Astrocyte of the cerebellum (primary cell): ENCODE data around the gene ZNF487.
"Not testable (repeated sequence)": the region's sequence is repeated elsewhere in the genome, so short reads cannot be mapped to it uniquely, and the experiment has no call there.

Source experiments
- DNase-seq: peaks from one replicate; pipeline ENCODE4 v3.0.0-alpha.2; 2011; ENCODE audit warnings: low read depth
- H3K4me3 ChIP-seq: 2 replicates; pipeline ENCODE4 v1.5.1; 2011; ENCODE audit warnings: mild to moderate bottlenecking, low read depth, low read length, moderate library complexity
- in situ Hi-C: cut with HindIII; loops from 2 replicates; pipeline ENCODE4 v1.10.0; 2017; ENCODE audit warnings: low sequenced_read_pairs
- TF ChIP-seq, protein P1 (sequence below): IDR thresholded peaks from 2 replicates; pipeline ENCODE4 v1.5.1; 2012; ENCODE audit warnings: low read length, low read depth, moderate library complexity, mild to moderate bottlenecking; ENCODE audit errors: missing control alignments

ZNF487 gene

DNA sequence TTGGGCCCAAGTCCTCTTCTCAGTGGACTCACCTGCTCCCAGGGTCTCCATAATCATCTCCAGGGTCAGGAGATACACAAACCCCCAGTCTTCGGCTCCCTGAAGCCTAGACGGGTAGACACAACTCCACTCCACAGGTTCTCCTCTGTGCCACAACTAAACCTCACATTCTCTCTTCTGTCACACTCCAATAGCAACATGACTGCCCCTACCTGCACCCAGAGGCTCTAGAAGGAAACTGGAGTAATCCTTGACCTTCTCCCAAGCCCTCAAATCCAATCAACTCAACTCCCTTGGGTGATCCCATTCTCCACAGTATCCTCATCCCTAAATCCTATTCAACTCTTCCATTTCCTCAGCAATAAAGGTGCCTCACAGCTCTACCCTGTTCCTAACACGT lies 44.2 kb upstream of the ZNF487 start:
- TF ChIP-seq, protein P1, sequence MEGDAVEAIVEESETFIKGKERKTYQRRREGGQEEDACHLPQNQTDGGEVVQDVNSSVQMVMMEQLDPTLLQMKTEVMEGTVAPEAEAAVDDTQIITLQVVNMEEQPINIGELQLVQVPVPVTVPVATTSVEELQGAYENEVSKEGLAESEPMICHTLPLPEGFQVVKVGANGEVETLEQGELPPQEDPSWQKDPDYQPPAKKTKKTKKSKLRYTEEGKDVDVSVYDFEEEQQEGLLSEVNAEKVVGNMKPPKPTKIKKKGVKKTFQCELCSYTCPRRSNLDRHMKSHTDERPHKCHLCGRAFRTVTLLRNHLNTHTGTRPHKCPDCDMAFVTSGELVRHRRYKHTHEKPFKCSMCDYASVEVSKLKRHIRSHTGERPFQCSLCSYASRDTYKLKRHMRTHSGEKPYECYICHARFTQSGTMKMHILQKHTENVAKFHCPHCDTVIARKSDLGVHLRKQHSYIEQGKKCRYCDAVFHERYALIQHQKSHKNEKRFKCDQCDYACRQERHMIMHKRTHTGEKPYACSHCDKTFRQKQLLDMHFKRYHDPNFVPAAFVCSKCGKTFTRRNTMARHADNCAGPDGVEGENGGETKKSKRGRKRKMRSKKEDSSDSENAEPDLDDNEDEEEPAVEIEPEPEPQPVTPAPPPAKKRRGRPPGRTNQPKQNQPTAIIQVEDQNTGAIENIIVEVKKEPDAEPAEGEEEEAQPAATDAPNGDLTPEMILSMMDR = no peak
- no peak overlapping the region for H3K4me3 ChIP-seq
- in situ Hi-C loops = no loop called here
- DNase-seq = no peak

DNA sequence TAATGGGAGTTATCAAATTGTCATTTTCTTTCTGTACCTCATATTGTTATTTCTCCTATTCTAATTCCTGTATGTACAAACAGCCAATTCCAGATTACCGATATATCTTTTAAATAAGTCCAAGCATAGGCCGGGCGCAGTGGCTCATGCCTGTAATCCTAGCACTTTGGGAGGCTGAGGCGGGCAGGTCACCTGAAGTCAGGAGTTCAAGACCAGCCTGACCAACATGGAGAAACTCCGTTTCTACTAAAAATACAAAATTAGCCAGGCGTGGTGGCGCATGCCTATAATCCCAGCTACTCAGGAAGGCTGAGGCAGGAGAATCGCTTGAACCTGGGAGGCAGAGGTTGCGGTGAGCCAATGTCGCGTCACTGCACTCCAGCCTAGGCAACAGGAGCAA lies 43.7 kb upstream of the ZNF487 start:
- DNase-seq, H3K4me3 ChIP-seq, in situ Hi-C loops: not testable (repeated sequence)

DNA sequence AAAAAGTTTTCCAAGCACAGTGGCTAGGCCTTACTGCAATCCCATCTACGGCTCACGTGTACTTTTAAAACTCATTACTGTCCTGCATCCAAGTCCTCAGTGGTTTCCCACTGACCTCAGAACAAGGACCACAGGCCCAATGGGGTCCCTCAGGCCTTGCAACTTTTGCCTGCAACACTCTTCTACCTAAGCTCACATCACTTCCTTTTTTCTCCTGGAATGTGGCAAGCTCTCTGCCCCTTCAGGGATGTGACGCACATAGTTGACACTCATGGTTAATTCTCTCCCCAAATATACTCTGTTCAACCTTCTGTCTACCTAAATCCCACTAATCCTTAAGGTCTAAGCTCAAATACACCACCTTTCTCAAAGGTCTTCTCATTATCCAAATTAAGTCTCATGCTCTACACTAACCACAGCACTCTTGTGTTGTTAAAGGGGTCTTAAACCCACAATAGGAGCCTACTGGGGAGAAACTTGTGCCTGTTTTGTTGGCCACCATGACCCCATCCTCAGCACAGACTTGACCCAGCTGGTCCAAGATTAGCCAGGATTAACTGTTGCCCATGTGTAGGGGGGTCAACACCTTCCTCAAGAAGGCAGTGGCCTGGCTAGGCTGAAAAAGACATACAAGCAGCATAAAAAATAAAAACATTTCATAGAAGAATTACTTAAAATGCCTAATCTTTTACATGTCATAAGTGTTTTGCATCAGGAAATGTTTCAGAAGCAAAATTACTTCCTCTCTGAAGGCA lies 43.1 kb upstream of the ZNF487 start:
- TF ChIP-seq, protein P1 = no peak
- no peak overlapping the region for H3K4me3 ChIP-seq
- in situ Hi-C loops = no loop called here
- DNase-seq = no peak

DNA sequence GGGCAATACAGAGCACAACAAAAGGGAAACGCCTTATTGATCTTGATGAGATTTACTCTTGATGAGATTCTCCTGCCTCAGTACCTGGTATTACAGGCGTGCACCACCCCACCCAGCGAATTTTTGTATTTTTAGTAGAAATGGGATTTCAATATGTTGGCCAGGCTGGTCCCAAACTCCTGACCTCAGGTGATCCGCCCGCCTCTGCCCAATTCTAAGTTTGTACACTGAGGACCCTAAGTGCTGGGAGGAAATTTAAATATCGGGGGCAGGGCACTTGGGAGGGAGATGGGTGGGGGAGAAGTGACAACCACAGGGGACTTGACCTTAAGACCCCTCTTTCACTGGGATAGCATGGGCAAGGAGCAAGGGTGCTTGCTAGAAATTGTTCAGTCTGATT lies 42.0 kb upstream of the ZNF487 start:
- DNase-seq = no peak
- in situ Hi-C loops = no loop called here
- H3K4me3 ChIP-seq = peak overlapping the region; percentile 61
- TF ChIP-seq, protein P1 = no peak

DNA sequence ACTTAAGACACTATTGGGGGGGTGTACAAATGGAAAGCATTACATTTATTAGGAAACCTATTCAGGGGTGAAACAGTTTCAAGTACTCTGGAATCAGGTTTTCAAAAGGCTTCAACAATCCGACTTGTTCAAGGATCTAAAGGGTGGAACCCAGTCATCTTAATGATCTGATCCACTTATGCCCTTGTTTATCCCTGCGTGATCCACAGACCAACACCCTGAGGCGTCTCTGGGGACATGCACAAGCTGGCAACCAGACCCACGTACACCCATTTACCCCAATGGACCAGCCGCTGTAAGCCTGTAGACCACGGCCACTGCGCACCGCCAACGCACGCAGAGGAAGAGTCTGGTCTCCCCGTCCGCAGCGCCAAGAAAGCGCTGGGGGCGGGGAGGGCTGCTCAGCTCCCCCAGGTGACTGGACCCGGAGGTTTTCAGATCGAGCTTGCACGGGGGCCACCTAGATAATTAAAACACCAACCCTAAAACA lies 41.3 kb upstream of the ZNF487 start:
- TF ChIP-seq, protein P1 = no peak
- DNase-seq = no peak
- peak overlapping the region; percentile 61 for H3K4me3 ChIP-seq
- in situ Hi-C loops = no loop called here

DNA sequence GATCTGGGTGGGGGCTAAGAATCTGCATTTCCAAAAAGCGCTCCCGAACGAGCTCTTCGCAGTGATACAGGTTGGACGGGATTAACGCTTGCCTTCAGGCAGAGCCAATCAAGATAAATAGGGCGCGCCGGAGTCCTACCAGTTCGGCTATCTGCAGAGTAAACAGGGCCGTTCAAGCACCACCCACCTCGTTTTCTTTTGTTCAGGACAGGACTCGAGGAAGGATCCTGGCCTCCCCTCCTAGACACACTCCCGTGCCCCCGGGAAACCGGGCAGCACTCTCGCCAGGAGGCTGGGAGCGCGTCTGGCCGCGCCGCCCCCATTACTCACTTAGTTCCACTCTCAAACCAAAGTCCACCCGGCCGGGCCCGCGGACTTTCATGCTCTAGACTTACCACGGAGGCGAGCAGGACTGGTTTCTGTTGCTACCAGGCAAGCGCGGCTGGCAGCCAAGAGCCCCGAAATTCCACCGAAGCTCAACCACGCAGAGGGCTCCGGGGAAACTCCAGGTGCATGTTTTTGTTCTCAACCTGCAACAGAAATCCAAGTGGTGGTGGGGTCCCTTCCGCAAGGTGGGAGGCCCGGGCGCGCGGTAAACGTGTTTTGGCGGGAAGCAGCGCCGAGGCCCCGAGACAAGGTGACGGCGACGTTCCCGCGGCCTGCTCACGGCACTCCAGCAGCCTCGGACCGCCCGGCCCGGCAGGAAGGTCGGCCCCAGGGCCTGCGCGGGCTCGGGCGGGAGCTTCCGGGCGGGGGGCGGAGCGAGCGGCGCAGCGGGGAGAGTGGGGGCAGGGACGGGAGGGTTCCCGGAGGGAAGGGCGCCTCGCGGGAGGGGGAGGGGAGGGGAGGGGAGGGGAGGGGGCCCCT lies 40.6 kb upstream of the ZNF487 start:
- DNase-seq = no peak

More for the DNA sequence above, 40.6 kb upstream of the ZNF487 start:
- TF ChIP-seq, protein P1 = no peak
- in situ Hi-C loops = no loop called here
- H3K4me3 ChIP-seq = peak overlapping the region; percentile 61
